Endothelial cell of umbilical vein (primary cell): ENCODE measurements around the gene CCDC146.

Experiments
- CTCF ChIP-seq, 2 donors: IDR thresholded peaks; 1 replicate in 1 of 2; 2 replicates in 1 of 2; pipeline ENCODE4 v1.5.1; 2011; ENCODE audit warnings: low read length in 2 of 2, mild to moderate bottlenecking in 2 of 2, moderate library complexity in 2 of 2, control low read depth in 1 of 2, inconsistent platforms in 1 of 2, low read depth in 1 of 2; ENCODE audit not compliant: insufficient read depth in 1 of 2; ENCODE audit errors: extremely low read depth in 1 of 2
- EZH2 ChIP-seq: IDR thresholded peaks from 2 replicates; pipeline ENCODE4 v1.6.1; 2012; ENCODE audit warnings: borderline replicate concordance, low read depth, mild to moderate bottlenecking, moderate library complexity, low read length, inconsistent platforms; ENCODE audit not compliant: severe bottlenecking
- FOS ChIP-seq: IDR thresholded peaks from 2 replicates; pipeline ENCODE4 v1.6.1; 2011; ENCODE audit warnings: mild to moderate bottlenecking, low read length, moderate library complexity, borderline replicate concordance; ENCODE audit not compliant: insufficient read depth
- MAX ChIP-seq: IDR thresholded peaks from 2 replicates; pipeline ENCODE4 v1.6.1; 2011; ENCODE audit not compliant: insufficient read depth, insufficient read length
- MYC ChIP-seq: IDR thresholded peaks from one replicate; pipeline ENCODE4 v1.6.1; 2011; ENCODE audit warnings: mild to moderate bottlenecking, low read depth, low read length
- POLR2A ChIP-seq: IDR thresholded peaks from 2 replicates; pipeline ENCODE4 v1.6.1; 2012; ENCODE audit warnings: low read depth, mild to moderate bottlenecking, control low read depth, low read length
- POLR2AphosphoS5 ChIP-seq: IDR thresholded peaks from 2 replicates; pipeline ENCODE4 v1.6.1; 2012; ENCODE audit warnings: low read depth, mild to moderate bottlenecking, control low read depth, low read length, moderate library complexity; ENCODE audit not compliant: insufficient read depth

- TF ChIP-seq CTCF (IDR thresholded peaks at IDR 0.05; ENCODE audit: extremely low read depth in 1 of 2, insufficient read depth in 1 of 2, low read depth in 1 of 2, low read length in 2 of 2) (no peak), MAX (no peak), POLR2AphosphoS5 (no peak), EZH2 (no peak), FOS (no peak), POLR2A (no peak), MYC (no peak)
Observed at GRCh38 chr7:77208416-77208815, 86.0 kb downstream of the CCDC146 start.
